Endothelial cell of umbilical vein (primary cell): ENCODE measurements around the gene ZNF420. TPM values are rescaled to one million over a fixed set of nuclear protein-coding genes. Genes with fewer than 3 reads are reported as not detected.

Experiments
- BruUV-seq: library from RNA; stranded (reverse); fragments of 400-500 nt; replicated peaks from 2 replicates; lab custom pipeline; 2021; lab: Mats Ljungman, UMichigan
- CTCF ChIA-PET: fragments of 300-600, 350-600 bp; sonication (Branson Sonifier 250); formaldehyde crosslinking; loops from one replicate; lab custom pipeline; 2021; ENCODE audit warnings: antibody characterized with exemption, inconsistent platforms; lab: Charles Lee
- POLR2A ChIA-PET: fragments of 300-600, 350-600 bp; sonication (Branson Sonifier 250); formaldehyde crosslinking; loops from one replicate; lab custom pipeline; 2021; ENCODE audit warnings: antibody characterized with exemption, inconsistent platforms; lab: Charles Lee
- DNase-seq: peaks from one replicate; pipeline ENCODE4 v3.0.0-alpha.2; 2011; ENCODE audit warnings: low read depth, low spot score
- FAIRE-seq: peaks from 2 replicates; lab custom pipeline; 2011; peaks lifted over from hg19 to GRCh38; lab: Jason Lieb, UNC
- H2AFZ ChIP-seq: 2 replicates; pipeline ENCODE4 v1.6.0; 2012; ENCODE audit warnings: low read depth, low read length, control low read depth, inconsistent platforms
- H3K27ac ChIP-seq: 2 replicates; pipeline ENCODE4 v1.5.1; 2011; ENCODE audit warnings: low read depth, mild to moderate bottlenecking, control low read depth, low read length, moderate library complexity; ENCODE audit not compliant: insufficient read depth
- H3K27me3 ChIP-seq, 2 experiments: 2 replicates each; pipeline versions ENCODE4 v1.6.0 to v1.6.1; 2011; ENCODE audit warnings: low read length in 2 of 2, mixed read lengths in 1 of 2; ENCODE audit not compliant: control insufficient read depth in 2 of 2, insufficient read depth in 2 of 2
- H3K36me3 ChIP-seq, 2 experiments: 2 replicates in 1 of 2; 3 replicates in 1 of 2; pipeline ENCODE4 v1.5.1; 2011; ENCODE audit warnings: low read length in 2 of 2, mild to moderate bottlenecking in 1 of 2, moderate library complexity in 1 of 2; ENCODE audit not compliant: control insufficient read depth in 2 of 2, insufficient read depth in 2 of 2; ENCODE audit errors: extremely low read depth in 1 of 2
- H3K4me1 ChIP-seq: 3 replicates; pipeline ENCODE4 v1.5.1; 2011; ENCODE audit warnings: mild to moderate bottlenecking, low read length; ENCODE audit not compliant: control insufficient read depth, insufficient read depth; ENCODE audit errors: extremely low read depth
- H3K4me2 ChIP-seq: 2 replicates; pipeline ENCODE4 v1.6.1; 2011; ENCODE audit warnings: low read length, control low read depth, mixed read lengths; ENCODE audit not compliant: insufficient read depth
- H3K4me3 ChIP-seq, 3 experiments: fragments of 200-600 bp in 1 of 3; sonication (generic), shearing (Covaris generic) in 1 of 3; replicated peaks in 1 of 3; 2 replicates each; pipeline ENCODE4 v1.5.1; 2011 to 2016; ENCODE audit warnings: control low read depth in 3 of 3, low read length in 3 of 3, mild to moderate bottlenecking in 2 of 3, inconsistent platforms in 1 of 3, low read depth in 1 of 3, moderate library complexity in 1 of 3; ENCODE audit not compliant: insufficient read depth in 1 of 3
- H3K79me2 ChIP-seq: 2 replicates; pipeline ENCODE4 v1.6.0; 2012; ENCODE audit warnings: low read length, inconsistent platforms; ENCODE audit not compliant: control insufficient read depth, insufficient read depth
- H3K9ac ChIP-seq: replicated peaks from 2 replicates; pipeline ENCODE3; 2011; ENCODE audit warnings: low read length, control low read depth; ENCODE audit not compliant: insufficient read depth; ENCODE audit errors: extremely low read depth
- H3K9me1 ChIP-seq: replicated peaks from 3 replicates; pipeline ENCODE4 v1.6.0; 2011; ENCODE audit warnings: mild to moderate bottlenecking, low read length; ENCODE audit not compliant: control insufficient read depth, insufficient read depth; ENCODE audit errors: extremely low read depth
- H3K9me3 ChIP-seq: replicated peaks from 2 replicates; pipeline ENCODE4 v1.5.1; 2012; ENCODE audit warnings: low read length, inconsistent platforms; ENCODE audit not compliant: control insufficient read depth, insufficient read depth
- H4K20me1 ChIP-seq: replicated peaks from 2 replicates; pipeline ENCODE3; 2011; ENCODE audit warnings: mild to moderate bottlenecking, low read length; ENCODE audit not compliant: control insufficient read depth, insufficient read depth; ENCODE audit errors: extremely low read depth
- EZH2 ChIP-seq: IDR thresholded peaks from 2 replicates; pipeline ENCODE4 v1.6.1; 2012; ENCODE audit warnings: borderline replicate concordance, low read depth, mild to moderate bottlenecking, moderate library complexity, low read length, inconsistent platforms; ENCODE audit not compliant: severe bottlenecking
- FOS ChIP-seq: IDR thresholded peaks from 2 replicates; pipeline ENCODE4 v1.6.1; 2011; ENCODE audit warnings: mild to moderate bottlenecking, low read length, moderate library complexity, borderline replicate concordance; ENCODE audit not compliant: insufficient read depth
- GATA2 ChIP-seq: IDR thresholded peaks from 2 replicates; pipeline ENCODE4 v1.7.0; 2011; ENCODE audit warnings: low read depth, mild to moderate bottlenecking, moderate library complexity, mixed read lengths, low read length; ENCODE audit not compliant: insufficient read length, insufficient read depth
- JUN ChIP-seq: IDR thresholded peaks from 2 replicates; pipeline ENCODE4 v1.6.1; 2011; ENCODE audit warnings: borderline replicate concordance, low read depth; ENCODE audit not compliant: insufficient read length, insufficient read depth
- MYC ChIP-seq: IDR thresholded peaks from one replicate; pipeline ENCODE4 v1.6.1; 2011; ENCODE audit warnings: mild to moderate bottlenecking, low read depth, low read length
- POLR2A ChIP-seq: IDR thresholded peaks from 2 replicates; pipeline ENCODE4 v1.6.1; 2012; ENCODE audit warnings: low read depth, mild to moderate bottlenecking, control low read depth, low read length
- POLR2AphosphoS5 ChIP-seq: IDR thresholded peaks from 2 replicates; pipeline ENCODE4 v1.6.1; 2012; ENCODE audit warnings: low read depth, mild to moderate bottlenecking, control low read depth, low read length, moderate library complexity; ENCODE audit not compliant: insufficient read depth
- dilution Hi-C: fragments of 300-500 bp; cut with MboI; formaldehyde crosslinking; loops from one replicate; pipeline ENCODE4 v1.15.0; 2019; ENCODE audit warnings: low sequenced_read_pairs; ENCODE audit not compliant: extremely low pct_ligation_motif_present
- intact Hi-C: fragments of 100-400 bp; cut with micrococcal nuclease; formaldehyde crosslinking; loops from one replicate; pipeline ENCODE4 v1.10.0; 2022
- polyA plus RNA-seq, 4 experiments: library from polyadenylated mRNA; depleted of rRNA in 3 of 4; stranded (reverse) in 3 of 4; unstranded in 1 of 4; fragments of >200 nt; gene quantifications; 2 replicates each; pipeline versions ENCODE4 v1.2.1 to v1.2.3, GENCODE V29; 2011 to 2012; ENCODE audit warnings: missing spikeins in 1 of 4
- total RNA-seq: library from RNA; stranded (reverse); gene quantifications from 2 replicates; pipeline ENCODE4 v1.2.3, GENCODE V29; 2021
- TF ChIP-seq, protein P1 (sequence below): IDR thresholded peaks from 2 replicates; pipeline ENCODE4 v1.6.1; 2011; ENCODE audit not compliant: insufficient read depth, insufficient read length
- TF ChIP-seq, protein P2 (sequence below), 2 donors: IDR thresholded peaks; 1 replicate in 1 of 2; 2 replicates in 1 of 2; pipeline ENCODE4 v1.5.1; 2011; ENCODE audit warnings: low read length in 2 of 2, mild to moderate bottlenecking in 2 of 2, moderate library complexity in 2 of 2, control low read depth in 1 of 2, inconsistent platforms in 1 of 2, low read depth in 1 of 2; ENCODE audit not compliant: insufficient read depth in 1 of 2; ENCODE audit errors: extremely low read depth in 1 of 2

The ZNF420 gene
- total and polyA plus RNA-seq, 2 donors (not counting 3 experiments of a cell fraction or from before 2014, with no cell fraction given) = 1.3 to 5.3 TPM

DNA sequence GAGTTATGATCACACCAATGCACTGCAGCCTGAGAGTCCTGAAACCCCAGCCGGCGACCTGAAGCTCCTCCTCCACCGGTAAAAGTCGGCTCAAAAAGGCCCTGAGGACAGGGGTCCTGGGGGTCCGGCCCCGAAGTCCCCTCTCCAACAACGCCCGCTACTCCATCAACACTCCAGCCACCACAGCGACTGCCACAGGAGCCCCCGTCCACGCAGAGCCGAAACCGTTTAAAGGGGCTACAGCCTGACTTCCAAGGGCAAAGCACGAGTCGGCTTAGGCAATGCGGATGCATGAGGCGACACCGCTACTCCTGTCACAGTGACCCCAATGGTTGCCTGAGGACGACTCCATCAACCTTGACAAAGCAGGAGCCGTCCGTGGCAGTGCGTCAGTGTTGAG, 22.9 kb upstream of the ZNF420 start:
- Histone ChIP-seq H3K36me3 (no peaks in the 10 kb centered on the region), H3K9me1 (no peaks in the 10 kb centered on the region), H3K27me3 (no peaks in the 10 kb centered on the region), H3K4me2 (no peak overlapping the region), H3K9me3 (peaks cover 6% of the 10 kb centered on the region), H3K4me3 (no peak overlapping the region), H3K9ac (no peak overlapping the region), H2AFZ (no peak overlapping the region), H3K4me1 (no peaks in the 10 kb centered on the region), H4K20me1 (no peaks in the 10 kb centered on the region), H3K79me2 (no peaks in the 10 kb centered on the region), H3K27ac (no peak overlapping the region)
- ChIA-PET CTCF (no interaction called here), POLR2A (no interaction called here)
- dilution Hi-C loops = no loop called here
- BruUV-seq = no TSS peak
- TF ChIP-seq EZH2 (no peak), FOS (no peak), JUN (no peak), MYC (no peak), GATA2 (no peak)
- TF ChIP-seq, protein P1, sequence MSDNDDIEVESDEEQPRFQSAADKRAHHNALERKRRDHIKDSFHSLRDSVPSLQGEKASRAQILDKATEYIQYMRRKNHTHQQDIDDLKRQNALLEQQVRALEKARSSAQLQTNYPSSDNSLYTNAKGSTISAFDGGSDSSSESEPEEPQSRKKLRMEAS = no peak
- DNase-seq = no peak
- intact Hi-C loops = no loop called here
- no peak for FAIRE-seq

DNA sequence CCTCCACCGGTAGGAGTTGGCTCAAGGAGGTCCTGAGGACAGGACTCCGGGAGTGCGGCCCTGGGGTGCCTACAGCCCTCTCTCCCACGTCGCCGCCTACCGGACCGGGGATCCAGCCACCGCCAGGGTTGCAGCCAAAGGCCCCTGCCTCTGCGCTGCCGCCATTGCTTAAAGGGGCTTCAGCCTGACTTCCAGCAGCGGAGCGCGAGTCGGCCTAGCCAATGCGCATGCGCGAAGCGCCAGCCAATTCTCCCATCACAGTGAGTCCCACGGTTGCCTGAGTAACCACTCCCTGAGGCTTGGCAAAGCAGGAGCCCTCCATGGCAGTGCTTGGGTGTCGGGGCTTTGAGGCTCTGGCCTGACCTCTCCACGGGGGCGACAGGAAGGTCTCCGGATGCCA, 21.5 kb upstream of the ZNF420 start:
- no peaks in the 10 kb centered on the region for H3K79me2 ChIP-seq
- peaks cover 10% of the 10 kb centered on the region for H3K9me3 ChIP-seq
- no TSS peak for BruUV-seq
- TF ChIP-seq FOS (no peak), JUN (no peak), POLR2AphosphoS5 (no peak), POLR2A (no peak), MYC (no peak), EZH2 (no peak), GATA2 (no peak)
- TF ChIP-seq, protein P1 = no peak
- TF ChIP-seq, protein P2, sequence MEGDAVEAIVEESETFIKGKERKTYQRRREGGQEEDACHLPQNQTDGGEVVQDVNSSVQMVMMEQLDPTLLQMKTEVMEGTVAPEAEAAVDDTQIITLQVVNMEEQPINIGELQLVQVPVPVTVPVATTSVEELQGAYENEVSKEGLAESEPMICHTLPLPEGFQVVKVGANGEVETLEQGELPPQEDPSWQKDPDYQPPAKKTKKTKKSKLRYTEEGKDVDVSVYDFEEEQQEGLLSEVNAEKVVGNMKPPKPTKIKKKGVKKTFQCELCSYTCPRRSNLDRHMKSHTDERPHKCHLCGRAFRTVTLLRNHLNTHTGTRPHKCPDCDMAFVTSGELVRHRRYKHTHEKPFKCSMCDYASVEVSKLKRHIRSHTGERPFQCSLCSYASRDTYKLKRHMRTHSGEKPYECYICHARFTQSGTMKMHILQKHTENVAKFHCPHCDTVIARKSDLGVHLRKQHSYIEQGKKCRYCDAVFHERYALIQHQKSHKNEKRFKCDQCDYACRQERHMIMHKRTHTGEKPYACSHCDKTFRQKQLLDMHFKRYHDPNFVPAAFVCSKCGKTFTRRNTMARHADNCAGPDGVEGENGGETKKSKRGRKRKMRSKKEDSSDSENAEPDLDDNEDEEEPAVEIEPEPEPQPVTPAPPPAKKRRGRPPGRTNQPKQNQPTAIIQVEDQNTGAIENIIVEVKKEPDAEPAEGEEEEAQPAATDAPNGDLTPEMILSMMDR (IDR thresholded peaks at IDR 0.05; ENCODE audit: extremely low read depth in 1 of 2, insufficient read depth in 1 of 2, low read depth in 1 of 2, low read length in 2 of 2) = no peak
- dilution Hi-C loops = no loop called here
- FAIRE-seq (no peak), DNase-seq (no peak)
- CTCF ChIA-PET = no interaction called here
- no peak overlapping the region for H3K4me2 ChIP-seq
- H3K4me3 ChIP-seq = no peak overlapping the region
- no peak overlapping the region for H2AFZ ChIP-seq
- H3K27ac ChIP-seq = no peak overlapping the region
- intact Hi-C loops = no loop called here
- no peaks in the 10 kb centered on the region for H3K9me1 ChIP-seq
- POLR2A ChIA-PET = no interaction called here
- H3K36me3 ChIP-seq = no peaks in the 10 kb centered on the region
- H3K27me3 ChIP-seq = no peaks in the 10 kb centered on the region
- no peak overlapping the region for H3K9ac ChIP-seq
- no peaks in the 10 kb centered on the region for H4K20me1 ChIP-seq
- H3K4me1 ChIP-seq = no peaks in the 10 kb centered on the region
